SU-DHL-6 (cell line): ENCODE measurements around the gene SPRED1.
"Not testable (repeated sequence)": the region's sequence is repeated elsewhere in the genome, so short reads cannot be mapped to it uniquely, and the experiment has no call there.

Experiments used
- H2AFZ ChIP-seq: fragments of 200-600 bp; sonication (generic); 2 replicates; pipeline ENCODE4 v1.6.1; 2014; ENCODE audit warnings: low read depth, mild to moderate bottlenecking, moderate library complexity, mixed read lengths, antibody characterized with exemption, low read length; ENCODE audit not compliant: severe bottlenecking
- H3F3A ChIP-seq: fragments of 200-600 bp; shearing (Covaris generic); 2 replicates; pipeline ENCODE4 v1.6.0; 2016; ENCODE audit warnings: antibody characterized with exemption, mild to moderate bottlenecking; ENCODE audit not compliant: insufficient read depth
- H3K27ac ChIP-seq: fragments of 200-600 bp; sonication (generic); 2 replicates; pipeline ENCODE4 v1.5.1; 2016; ENCODE audit warnings: low read depth, mild to moderate bottlenecking, low read length, moderate library complexity, mixed read lengths
- H3K27me3 ChIP-seq: fragments of 200-600 bp; sonication (generic), shearing (Covaris generic); 2 replicates; pipeline ENCODE4 v1.6.0; 2014; ENCODE audit warnings: mild to moderate bottlenecking, low read length
- H3K36me3 ChIP-seq: fragments of 200-600 bp; sonication (generic); 2 replicates; pipeline ENCODE4 v1.6.1; 2014; ENCODE audit warnings: mild to moderate bottlenecking, low read length, mixed read lengths
- H3K4me2 ChIP-seq: fragments of 300-600, 200-600 bp; shearing (Covaris generic), sonication (generic); 2 replicates; pipeline ENCODE4 v1.6.0; 2014; ENCODE audit warnings: low read length, low read depth, mild to moderate bottlenecking; ENCODE audit not compliant: poor library complexity, severe bottlenecking
- H3K4me3 ChIP-seq: fragments of 200-600 bp; sonication (generic); 2 replicates; pipeline ENCODE4 v1.5.1; 2014; ENCODE audit warnings: antibody characterized with exemption, low read length, mild to moderate bottlenecking, mixed read lengths; ENCODE audit not compliant: insufficient read depth, poor library complexity, severe bottlenecking
- H3K79me2 ChIP-seq: fragments of 200-600 bp; sonication (generic); 2 replicates; pipeline ENCODE4 v1.6.1; 2014; ENCODE audit warnings: mild to moderate bottlenecking, low read length, moderate library complexity; ENCODE audit not compliant: insufficient read depth
- H3K9ac ChIP-seq: fragments of 200-600 bp; sonication (generic); 2 replicates; pipeline ENCODE4 v1.7.0; 2014; ENCODE audit warnings: mild to moderate bottlenecking, low read length
- H3K9me2 ChIP-seq: fragments of 200-600 bp; sonication (generic); replicated peaks from 2 replicates; pipeline ENCODE4 v1.6.1; 2014; ENCODE audit warnings: low read length; ENCODE audit not compliant: insufficient read depth
- H3K9me3 ChIP-seq: fragments of 200-600 bp; sonication (generic); 2 replicates; pipeline ENCODE4 v1.6.1; 2014; ENCODE audit warnings: low read length, mixed read lengths; ENCODE audit not compliant: insufficient read depth
- H4K20me1 ChIP-seq: fragments of 200-600 bp; sonication (generic); 2 replicates; pipeline ENCODE4 v1.6.1; 2014; ENCODE audit warnings: low read depth, mild to moderate bottlenecking, antibody characterized with exemption, low read length, moderate library complexity, mixed read lengths
- EZH2phosphoT487 ChIP-seq: fragments of 200-600 bp; sonication (generic), shearing (Covaris generic); conservative IDR thresholded peaks from 2 replicates; pipeline ENCODE4 v1.6.1; 2018; ENCODE audit warnings: mild to moderate bottlenecking, antibody characterized with exemption, low read length, moderate library complexity, mixed read lengths
- TF ChIP-seq, protein P1 (sequence below): fragments of 200-600 bp; sonication (generic); IDR thresholded peaks from one replicate; pipeline ENCODE4 v1.5.1; 2017; ENCODE audit warnings: antibody characterized with exemption, mild to moderate bottlenecking, low read length, moderate library complexity; ENCODE audit not compliant: insufficient read depth, poor library complexity, severe bottlenecking

SPRED1 gene

DNA sequence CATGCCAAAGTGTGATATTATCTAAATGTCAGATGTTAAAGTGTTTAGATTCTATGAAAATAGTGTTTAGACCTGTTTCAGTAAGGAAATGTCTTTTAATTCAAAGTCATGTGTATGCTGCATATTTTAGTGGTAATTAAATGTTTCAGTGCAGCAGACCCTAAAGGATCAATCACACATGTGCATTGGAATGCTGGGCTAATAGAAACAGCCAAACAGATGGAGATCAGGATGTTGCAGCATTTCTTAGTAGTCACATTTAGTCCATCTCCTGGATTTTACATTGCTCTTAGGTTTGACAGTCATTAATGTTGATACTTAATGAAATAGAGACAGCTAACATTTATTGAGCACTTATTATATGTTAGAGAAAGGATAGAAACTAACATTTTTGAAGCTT, 18.5 kb downstream of the SPRED1 start:
- Histone ChIP-seq H3K27ac (no peak overlapping the region), H3K27me3 (no peaks in the 10 kb centered on the region), H3K4me3 (no peak overlapping the region), H3K9ac (no peak overlapping the region), H3K79me2 (peaks cover 17% of the 10 kb centered on the region), H3K36me3 (no peaks in the 10 kb centered on the region), H3K9me3 (no peaks in the 10 kb centered on the region), H4K20me1 (peaks cover 5% of the 10 kb centered on the region; the same call in 1 of the 2 replicates), H3K4me2 (no peak overlapping the region), H3F3A (no peaks in the 10 kb centered on the region), H3K9me2 (no peaks in the 10 kb centered on the region), H2AFZ (no peak overlapping the region)
- TF ChIP-seq EZH2phosphoT487, result no peak
- TF ChIP-seq, protein P1, sequence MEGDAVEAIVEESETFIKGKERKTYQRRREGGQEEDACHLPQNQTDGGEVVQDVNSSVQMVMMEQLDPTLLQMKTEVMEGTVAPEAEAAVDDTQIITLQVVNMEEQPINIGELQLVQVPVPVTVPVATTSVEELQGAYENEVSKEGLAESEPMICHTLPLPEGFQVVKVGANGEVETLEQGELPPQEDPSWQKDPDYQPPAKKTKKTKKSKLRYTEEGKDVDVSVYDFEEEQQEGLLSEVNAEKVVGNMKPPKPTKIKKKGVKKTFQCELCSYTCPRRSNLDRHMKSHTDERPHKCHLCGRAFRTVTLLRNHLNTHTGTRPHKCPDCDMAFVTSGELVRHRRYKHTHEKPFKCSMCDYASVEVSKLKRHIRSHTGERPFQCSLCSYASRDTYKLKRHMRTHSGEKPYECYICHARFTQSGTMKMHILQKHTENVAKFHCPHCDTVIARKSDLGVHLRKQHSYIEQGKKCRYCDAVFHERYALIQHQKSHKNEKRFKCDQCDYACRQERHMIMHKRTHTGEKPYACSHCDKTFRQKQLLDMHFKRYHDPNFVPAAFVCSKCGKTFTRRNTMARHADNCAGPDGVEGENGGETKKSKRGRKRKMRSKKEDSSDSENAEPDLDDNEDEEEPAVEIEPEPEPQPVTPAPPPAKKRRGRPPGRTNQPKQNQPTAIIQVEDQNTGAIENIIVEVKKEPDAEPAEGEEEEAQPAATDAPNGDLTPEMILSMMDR, result no peak

DNA sequence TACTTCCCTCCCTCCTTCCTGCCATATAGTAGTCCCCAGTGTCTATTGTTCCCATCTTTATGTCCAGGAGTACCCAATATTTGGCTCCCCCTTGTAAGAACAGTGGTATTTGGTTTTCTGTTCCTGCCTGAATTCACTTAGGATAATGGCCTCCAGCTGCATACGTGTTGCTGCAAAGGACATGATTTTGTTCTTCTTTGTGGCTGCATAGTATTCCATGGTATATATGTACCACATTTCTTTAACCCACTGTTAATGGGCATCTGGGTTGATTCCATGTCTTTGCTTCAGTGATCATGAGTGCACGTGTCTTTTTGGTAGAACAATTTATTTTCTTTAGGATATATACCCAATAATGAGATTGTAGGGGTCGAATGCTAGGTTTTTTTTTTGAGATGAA, 19.3 kb downstream of the SPRED1 start:
- H3K9me3 ChIP-seq, result no peaks in the 10 kb centered on the region
- no peak for TF ChIP-seq EZH2phosphoT487
- TF ChIP-seq, protein P1, result no peak
- no peaks in the 10 kb centered on the region for H3K36me3 ChIP-seq
- no peaks in the 10 kb centered on the region for H3F3A ChIP-seq
- no peak overlapping the region for H2AFZ ChIP-seq
- no peak overlapping the region for H3K27ac ChIP-seq
- H3K79me2 ChIP-seq, result peaks cover 16% of the 10 kb centered on the region
- no peak overlapping the region for H3K4me3 ChIP-seq
- peaks cover 5% of the 10 kb centered on the region; the same call in 1 of the 2 replicates for H4K20me1 ChIP-seq
- H3K27me3 ChIP-seq, result no peaks in the 10 kb centered on the region
- no peaks in the 10 kb centered on the region for H3K9me2 ChIP-seq
- no peak overlapping the region for H3K4me2 ChIP-seq
- H3K9ac ChIP-seq, result no peak overlapping the region

DNA sequence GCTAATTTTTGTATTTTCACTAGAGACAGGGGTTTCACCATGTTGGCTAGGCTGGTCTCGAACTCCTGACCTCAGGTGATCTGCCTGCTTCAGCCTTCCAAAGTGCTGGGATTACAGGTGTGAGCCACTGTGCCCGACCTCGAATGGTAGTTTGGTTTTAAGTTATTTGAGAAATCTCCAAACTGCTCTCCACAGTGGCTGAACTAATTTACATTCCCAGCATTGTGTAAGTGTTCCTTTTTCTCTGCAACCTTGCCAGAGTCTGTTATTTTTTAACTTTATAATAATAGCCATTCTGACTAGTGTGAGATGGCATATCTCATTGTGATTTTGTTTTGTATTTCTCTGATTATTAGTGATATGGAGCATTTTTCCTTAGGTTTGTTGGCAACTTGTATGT, 19.8 kb downstream of the SPRED1 start:
- not testable (repeated sequence) for H3K4me2 ChIP-seq, H3K4me3 ChIP-seq, H3K27ac ChIP-seq, H3K36me3 ChIP-seq, H3F3A ChIP-seq, H2AFZ ChIP-seq, H4K20me1 ChIP-seq, H3K9me2 ChIP-seq, H3K9ac ChIP-seq, H3K9me3 ChIP-seq, H3K27me3 ChIP-seq
- H3K79me2 ChIP-seq, result peaks cover 16% of the 10 kb centered on the region

DNA sequence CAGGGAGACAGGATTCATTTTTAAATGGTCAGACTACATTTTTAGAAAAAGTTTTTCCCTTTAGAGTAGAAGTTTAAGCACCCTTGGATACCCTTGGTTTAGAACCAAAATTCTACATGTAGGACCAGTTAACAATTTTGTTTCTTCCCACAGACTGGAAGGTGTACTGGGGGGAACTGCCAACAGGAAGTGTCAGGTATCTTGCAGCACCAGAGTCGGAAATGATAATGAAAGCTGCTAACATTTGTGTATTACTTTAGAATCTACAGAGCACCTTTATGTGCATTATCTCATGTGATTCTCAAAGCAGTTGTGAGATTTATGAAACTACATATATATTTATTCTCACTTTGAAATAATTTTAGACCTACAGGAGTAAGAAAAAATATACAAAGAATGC, 21.5 kb downstream of the SPRED1 start:
- H3K36me3 ChIP-seq, result no peaks in the 10 kb centered on the region
- no peak overlapping the region for H3K4me3 ChIP-seq
- no peak overlapping the region for H3K9ac ChIP-seq
- peaks cover 21% of the 10 kb centered on the region for H3K79me2 ChIP-seq
- H4K20me1 ChIP-seq, result peaks cover 5% of the 10 kb centered on the region; the same call in 1 of the 2 replicates
- no peak overlapping the region for H2AFZ ChIP-seq
- H3K27me3 ChIP-seq, result no peaks in the 10 kb centered on the region
- no peaks in the 10 kb centered on the region for H3K9me2 ChIP-seq
- H3K27ac ChIP-seq, result no peak overlapping the region
- H3F3A ChIP-seq, result no peaks in the 10 kb centered on the region
- H3K9me3 ChIP-seq, result no peaks in the 10 kb centered on the region
- H3K4me2 ChIP-seq, result no peak overlapping the region
- no peak for TF ChIP-seq EZH2phosphoT487
- TF ChIP-seq, protein P1, result no peak
